GM12864 (cell line): ENCODE measurements around the gene ACCS.

Source experiments
- DNase-seq: peaks from one replicate; pipeline ENCODE4 v3.0.0-alpha.2; 2011; ENCODE audit warnings: low read depth
- H3K4me3 ChIP-seq: 2 replicates; pipeline ENCODE4 v1.5.1; 2011; ENCODE audit warnings: mild to moderate bottlenecking, low read depth, low read length, control low read depth
- TF ChIP-seq, protein P1 (sequence below): IDR thresholded peaks from 2 replicates; pipeline ENCODE4 v1.5.1; 2011; ENCODE audit warnings: low read depth, mild to moderate bottlenecking, moderate library complexity, low read length, control low read depth, inconsistent platforms; ENCODE audit errors: missing control alignments

ACCS gene

DNA sequence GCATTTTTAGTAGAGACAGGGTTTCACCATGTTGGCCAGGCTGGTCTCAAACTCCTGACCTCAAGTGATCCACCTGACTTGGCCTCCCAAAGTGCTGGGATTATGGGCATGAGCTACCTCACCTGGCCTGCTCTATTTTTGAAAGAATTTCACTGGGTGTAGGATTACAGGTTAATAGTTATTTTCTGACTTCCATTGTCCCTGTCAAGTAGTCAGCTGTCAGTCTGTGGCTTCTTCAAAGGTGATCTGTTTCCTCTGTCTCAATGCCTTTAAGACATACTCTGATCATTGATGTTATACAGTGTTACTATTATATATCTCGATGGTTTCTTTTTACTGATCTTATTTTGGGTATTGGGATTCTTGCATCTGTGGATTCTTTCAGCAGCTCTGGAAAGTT is 19.3 kb downstream of the ACCS start:
- TF ChIP-seq, protein P1, sequence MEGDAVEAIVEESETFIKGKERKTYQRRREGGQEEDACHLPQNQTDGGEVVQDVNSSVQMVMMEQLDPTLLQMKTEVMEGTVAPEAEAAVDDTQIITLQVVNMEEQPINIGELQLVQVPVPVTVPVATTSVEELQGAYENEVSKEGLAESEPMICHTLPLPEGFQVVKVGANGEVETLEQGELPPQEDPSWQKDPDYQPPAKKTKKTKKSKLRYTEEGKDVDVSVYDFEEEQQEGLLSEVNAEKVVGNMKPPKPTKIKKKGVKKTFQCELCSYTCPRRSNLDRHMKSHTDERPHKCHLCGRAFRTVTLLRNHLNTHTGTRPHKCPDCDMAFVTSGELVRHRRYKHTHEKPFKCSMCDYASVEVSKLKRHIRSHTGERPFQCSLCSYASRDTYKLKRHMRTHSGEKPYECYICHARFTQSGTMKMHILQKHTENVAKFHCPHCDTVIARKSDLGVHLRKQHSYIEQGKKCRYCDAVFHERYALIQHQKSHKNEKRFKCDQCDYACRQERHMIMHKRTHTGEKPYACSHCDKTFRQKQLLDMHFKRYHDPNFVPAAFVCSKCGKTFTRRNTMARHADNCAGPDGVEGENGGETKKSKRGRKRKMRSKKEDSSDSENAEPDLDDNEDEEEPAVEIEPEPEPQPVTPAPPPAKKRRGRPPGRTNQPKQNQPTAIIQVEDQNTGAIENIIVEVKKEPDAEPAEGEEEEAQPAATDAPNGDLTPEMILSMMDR, result no peak
- DNase-seq, result no peak
- H3K4me3 ChIP-seq, result no peak overlapping the region

DNA sequence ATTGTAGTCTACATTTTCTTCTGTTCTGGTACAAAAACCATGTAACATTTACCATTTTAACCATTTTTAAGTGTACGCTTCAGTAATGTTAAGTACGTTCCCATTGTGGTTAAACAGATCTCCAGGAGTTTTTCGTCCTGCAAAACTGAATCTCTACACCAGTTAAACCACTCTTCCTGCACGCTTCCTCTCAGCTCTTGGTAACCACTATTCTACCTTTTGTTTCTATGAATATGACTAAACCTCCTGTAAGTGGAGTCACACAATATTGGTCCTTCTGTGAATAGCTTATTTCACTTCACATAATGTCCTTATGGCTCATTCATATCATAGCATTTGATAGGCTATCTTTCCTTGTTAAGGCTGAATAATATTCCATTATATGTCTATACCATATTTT is 22.3 kb downstream of the ACCS start:
- H3K4me3 ChIP-seq, result no peak overlapping the region
- no peak for DNase-seq
- TF ChIP-seq, protein P1, result no peak

DNA sequence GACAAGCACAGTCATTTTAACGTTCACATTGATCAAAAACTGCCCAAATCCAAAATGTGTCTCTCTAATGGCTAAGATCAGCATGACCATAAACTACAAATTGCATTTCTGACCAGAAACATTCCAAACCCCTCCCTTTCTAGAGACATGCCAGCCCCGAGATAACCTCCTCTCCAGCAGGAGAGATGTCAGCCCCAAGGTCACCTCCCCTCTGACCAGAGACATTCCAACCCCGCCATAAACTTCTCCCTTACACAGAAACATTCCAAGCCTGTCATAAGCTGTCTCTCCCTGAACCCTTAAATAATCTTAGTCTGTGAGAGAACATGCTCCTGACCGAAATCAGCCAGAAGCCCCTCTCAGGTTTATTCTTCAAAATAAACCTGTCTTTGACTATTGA is 22.8 kb downstream of the ACCS start:
- TF ChIP-seq, protein P1, result no peak
- DNase-seq, result no peak
- H3K4me3 ChIP-seq, result no peak overlapping the region

- TF ChIP-seq, protein P1, result no peak
- no peak overlapping the region for H3K4me3 ChIP-seq
- no peak for DNase-seq
Observed at GRCh38 chr11:44090539-44090938, 24.5 kb downstream of the ACCS start.

- TF ChIP-seq, protein P1, result peak; percentile 76
- peak; percentile 58 for DNase-seq
- H3K4me3 ChIP-seq, result no peak overlapping the region
Observed at GRCh38 chr11:44094260-44094868, 28.3 kb downstream of the ACCS start.

DNA sequence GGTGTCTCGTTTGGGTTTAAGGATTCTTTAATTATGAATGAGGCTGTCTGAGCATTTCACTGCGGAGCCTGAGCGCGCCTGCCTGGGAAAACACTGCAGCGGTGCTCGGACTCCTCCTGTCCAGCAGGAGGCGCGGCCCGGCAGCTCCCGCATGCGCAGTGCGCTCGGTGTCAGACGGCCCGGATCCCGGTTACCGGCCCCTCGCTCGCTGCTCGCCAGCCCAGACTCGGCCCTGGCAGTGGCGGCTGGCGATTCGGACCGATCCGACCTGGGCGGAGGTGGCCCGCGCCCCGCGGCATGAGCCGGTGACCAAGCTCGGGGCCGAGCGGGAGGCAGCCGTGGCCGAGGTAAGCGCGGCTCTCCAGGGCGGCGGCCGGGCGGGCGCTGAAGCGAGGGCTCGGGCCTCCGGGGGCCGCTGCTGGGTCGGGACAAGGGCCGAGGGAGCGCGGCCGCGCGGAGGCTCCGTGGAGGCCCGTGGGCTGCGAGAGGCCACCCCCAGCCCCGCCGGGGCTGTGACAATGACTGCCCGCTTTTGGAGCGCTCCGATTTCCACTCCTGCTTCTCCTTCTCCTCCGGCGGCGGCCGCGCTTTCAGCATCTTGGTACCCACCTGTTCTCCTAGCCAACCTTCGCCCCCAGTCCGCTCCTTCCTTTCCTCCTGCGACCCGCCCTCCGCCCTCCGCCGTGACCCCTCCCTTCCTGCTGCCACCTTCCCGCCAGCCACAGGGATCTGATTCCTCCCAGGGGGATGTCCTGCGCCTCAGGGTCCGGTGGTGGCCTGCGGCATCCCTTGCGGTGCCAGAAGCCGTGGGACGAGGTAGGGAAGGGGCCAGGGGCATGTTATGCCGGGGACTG is 29.7 kb downstream of the ACCS start, which contains the start of gene EXT2:
Gene EXT2 (plus strand): TSS at position 173 of the 854 bp plus-strand sequence. CDS start 12,035 bp downstream, outside the sequence.
- peak; percentile 37 for DNase-seq
- TF ChIP-seq, protein P1, result peak; percentile 87
- peak within 1 kb of the TSS; percentile 85 for H3K4me3 ChIP-seq
